Loucy (cell line): Measurements from ENCODE around the gene NLRP8.

Experiments
- EZH2phosphoT487 ChIP-seq: fragments of 200-600 bp; IDR thresholded peaks from 2 replicates; pipeline ENCODE4 v1.6.1; 2018; ENCODE audit warnings: antibody characterized with exemption, mild to moderate bottlenecking, moderate library complexity, borderline replicate concordance
- TF ChIP-seq, protein P1 (sequence below): fragments of 200-600 bp; sonication (generic); conservative IDR thresholded peaks from 2 replicates; pipeline ENCODE4 v1.5.1; 2014; ENCODE audit warnings: mild to moderate bottlenecking, antibody characterized with exemption, low read length

DNA sequence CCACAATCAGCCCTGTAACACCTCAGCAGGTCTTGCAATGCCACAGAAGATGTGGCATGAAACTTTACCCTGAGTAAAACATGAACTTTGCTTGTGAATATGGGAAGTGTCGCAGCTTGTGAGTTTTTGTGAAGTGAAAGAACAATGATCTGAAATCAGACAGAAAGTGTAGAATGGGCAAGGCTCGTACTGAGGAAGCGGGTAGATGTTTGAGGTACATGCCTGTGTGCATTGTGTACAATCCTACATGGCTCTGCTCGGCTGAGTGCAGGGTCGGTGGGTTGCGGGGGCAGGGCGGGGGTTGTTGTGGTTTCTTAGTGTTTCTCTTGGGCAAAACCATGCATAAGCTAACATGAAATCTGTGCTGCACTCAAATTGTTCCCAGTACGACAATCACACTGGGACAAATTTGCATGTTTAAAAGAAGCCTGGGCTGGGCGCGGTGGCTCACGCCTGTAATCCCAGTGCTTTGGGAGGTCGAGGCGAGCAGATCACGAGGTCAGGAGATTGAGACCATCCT is 16.6 kb upstream of the NLRP8 start:
- TF ChIP-seq, protein P1, sequence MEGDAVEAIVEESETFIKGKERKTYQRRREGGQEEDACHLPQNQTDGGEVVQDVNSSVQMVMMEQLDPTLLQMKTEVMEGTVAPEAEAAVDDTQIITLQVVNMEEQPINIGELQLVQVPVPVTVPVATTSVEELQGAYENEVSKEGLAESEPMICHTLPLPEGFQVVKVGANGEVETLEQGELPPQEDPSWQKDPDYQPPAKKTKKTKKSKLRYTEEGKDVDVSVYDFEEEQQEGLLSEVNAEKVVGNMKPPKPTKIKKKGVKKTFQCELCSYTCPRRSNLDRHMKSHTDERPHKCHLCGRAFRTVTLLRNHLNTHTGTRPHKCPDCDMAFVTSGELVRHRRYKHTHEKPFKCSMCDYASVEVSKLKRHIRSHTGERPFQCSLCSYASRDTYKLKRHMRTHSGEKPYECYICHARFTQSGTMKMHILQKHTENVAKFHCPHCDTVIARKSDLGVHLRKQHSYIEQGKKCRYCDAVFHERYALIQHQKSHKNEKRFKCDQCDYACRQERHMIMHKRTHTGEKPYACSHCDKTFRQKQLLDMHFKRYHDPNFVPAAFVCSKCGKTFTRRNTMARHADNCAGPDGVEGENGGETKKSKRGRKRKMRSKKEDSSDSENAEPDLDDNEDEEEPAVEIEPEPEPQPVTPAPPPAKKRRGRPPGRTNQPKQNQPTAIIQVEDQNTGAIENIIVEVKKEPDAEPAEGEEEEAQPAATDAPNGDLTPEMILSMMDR = no peak
- no peak for TF ChIP-seq EZH2phosphoT487
